ENCODE measurements around the gene NKD1.

The NKD1 gene

GRCh38 chr16:50538411-50539052 is 9.7 kb upstream of the NKD1 start:
- no peak for DNase-seq

DNA sequence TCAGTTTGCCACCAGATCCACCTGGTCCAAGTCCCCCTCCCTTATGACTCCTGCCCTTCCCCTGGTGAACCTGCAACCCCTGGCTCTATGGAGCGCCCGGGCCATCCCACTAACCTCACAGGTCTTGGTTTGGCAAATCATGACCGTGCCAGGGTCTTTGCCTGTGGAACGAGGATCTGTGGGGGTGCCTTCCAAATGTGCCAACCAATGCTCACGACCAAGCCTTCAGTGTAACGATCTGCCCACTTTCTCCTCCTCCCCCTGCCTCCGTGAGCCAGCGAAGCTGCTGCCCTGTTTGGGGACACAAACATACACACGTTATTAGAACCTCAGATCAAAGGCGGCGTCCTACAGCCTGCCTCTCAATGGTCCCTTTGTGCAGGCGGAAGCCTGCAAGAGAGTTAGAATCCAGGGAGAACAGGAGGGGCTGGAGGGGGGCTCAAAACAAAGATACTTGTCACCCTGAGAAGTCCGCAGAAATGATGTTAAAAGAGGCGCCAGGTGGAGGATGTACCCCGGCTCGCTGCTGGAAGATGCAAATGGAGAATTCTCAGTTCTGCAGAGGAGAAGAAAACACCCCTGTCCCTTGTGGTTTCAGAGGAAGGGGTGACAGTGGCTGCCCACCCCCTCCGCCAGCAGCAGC is 9.0 kb upstream of the NKD1 start:
- no peak for DNase-seq

GRCh38 chr16:50539822-50540710 is 8.1 kb upstream of the NKD1 start:
- DNase-seq: no peak

DNA sequence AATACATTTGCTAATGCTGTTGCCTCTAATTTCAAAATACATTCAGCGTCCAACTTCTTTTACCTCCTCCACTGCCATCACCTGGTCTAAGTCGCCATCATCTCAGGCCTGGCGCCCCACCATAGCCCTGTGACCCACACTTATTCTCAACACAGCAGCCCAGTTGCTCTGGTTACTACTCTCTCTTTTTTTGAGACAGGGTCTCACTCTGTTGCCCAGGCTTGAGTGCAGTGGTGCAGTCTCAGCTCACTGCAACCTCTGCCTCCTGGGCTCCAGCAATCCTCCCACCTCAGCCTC is 7.5 kb upstream of the NKD1 start:
- no peak for DNase-seq

- DNase-seq: no peak
These were observed 5.5 kb upstream of the NKD1 start for GRCh38 chr16:50542703-50543102.

GRCh38 chr16:50546125-50546524 is 2.1 kb upstream of the NKD1 start:
- no peak for DNase-seq

DNA sequence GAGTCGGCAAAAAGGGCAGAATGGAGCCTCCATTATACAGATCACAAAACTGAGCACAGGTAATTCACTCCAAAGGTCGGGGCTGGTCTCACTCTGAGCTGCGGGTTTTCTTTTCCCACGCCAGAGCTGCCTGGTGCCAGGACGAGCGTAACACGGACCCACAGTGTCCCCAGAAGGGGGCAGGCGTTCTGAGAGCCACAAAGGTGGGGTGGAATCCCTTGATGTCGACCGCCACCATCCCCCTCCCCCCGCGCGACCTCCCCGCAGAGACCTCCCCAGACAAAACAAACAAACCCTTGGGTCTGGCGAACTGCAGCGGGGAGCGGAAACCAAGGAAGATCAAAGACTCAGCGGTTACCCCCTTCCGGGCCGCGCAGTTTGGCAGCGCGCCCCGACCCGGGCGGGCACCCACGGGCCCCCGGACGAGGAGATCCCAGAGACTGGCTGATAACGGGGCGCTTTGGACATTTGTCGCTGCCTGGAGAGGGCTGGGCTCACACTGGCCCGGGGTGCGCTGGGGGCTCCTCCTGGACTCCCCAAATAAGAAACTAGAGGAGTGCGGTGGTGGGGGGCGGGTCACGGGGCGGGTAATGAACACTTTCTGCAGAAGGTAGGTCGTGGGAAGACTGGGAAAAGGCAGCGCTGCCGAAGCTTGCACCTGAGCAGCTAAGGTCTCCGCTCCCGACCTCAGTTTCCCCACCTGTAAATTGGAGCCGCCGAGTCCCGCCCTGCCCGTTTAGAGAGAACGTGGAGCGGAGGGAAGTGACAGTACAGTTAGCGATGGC is 664 bp upstream of the NKD1 start:
- DNase-seq: peak; percentile 0

DNA sequence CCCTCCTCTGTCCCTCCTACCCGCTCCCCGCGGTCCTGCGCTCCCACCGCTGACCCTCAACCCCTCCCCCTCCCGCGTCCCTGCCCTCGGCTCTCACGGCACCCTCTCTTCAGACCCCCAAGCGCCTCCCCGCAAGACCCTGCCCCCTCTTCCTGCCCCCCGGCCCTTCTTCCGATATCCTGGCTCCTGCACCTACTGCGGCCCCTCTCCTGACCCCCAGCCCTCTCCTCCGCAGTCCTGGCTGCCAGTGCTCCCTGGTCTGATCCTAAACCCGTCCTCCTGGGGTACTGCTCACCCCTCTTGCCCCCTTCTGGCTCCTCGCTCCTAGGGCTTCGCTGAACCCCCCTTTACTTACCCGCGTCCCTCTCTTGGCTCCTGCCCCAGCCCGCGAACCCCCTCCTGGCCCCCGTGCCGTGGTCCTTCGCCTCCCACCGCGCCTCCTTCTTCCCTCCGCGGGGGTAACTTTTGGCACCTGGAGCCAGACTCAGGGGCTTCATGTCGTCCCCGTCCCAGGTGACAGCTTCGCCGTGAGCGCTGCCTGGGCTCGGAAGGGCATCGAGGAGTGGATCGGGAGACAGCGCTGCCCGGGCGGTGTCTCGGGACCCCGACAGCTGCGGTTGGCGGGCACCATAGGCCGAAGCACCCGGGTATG is 839 bp downstream of the NKD1 start:
- DNase-seq: no peak

- no peak for DNase-seq
These were observed 1.3 kb downstream of the NKD1 start for GRCh38 chr16:50549561-50549915.

DNA sequence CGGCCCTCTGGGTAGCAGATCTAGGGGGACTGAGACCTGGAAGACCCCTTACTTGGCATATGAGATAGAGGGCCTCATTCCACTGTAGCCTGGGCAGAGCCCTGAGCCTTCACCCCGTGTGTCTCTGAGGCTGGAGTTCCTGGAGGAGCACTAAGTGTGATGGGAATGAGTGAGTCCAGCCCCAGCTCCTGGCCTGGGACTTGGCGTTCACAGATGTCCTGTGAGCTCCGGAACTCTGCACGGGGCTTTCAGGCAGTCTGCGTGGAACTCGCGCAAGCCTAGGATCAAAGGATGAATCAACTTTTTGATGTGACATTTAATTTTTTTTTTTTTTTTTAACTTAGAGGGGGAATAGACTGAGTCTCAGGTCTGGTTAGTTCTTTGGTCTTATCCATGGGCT is 1.8 kb downstream of the NKD1 start:
- no peak for DNase-seq

- no peak for DNase-seq
These were observed 2.9 kb downstream of the NKD1 start for GRCh38 chr16:50550866-50551641.

DNA sequence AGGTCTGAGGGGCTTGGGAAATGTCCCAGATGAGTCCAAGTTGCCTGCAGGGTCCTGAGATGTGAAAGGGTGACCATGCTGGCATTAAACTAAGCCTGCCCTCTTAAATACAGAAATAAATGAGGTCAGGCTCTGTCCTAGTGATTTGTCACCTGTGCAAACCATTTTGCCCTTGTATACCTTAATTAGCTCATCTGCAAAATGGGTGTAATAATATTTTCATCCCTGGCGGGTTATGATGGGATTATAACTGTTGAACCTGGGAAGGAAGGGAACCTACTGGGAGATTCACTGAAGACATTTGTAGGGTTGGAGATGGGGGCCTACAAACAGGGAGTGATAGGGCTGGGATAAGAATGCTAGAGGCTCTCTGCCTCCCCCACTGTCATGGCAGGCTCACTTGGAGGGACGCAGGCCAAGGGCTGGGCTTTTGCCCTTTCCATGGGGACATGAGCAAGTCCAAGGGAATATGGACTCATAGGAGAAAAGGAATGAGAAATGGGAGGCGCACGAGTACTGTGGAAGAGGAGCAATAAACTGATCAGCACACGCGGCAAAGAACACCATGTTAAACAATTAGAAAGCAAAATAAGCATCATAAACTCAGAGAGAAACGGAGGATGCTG is 4.4 kb downstream of the NKD1 start:
- DNase-seq: no peak

DNA sequence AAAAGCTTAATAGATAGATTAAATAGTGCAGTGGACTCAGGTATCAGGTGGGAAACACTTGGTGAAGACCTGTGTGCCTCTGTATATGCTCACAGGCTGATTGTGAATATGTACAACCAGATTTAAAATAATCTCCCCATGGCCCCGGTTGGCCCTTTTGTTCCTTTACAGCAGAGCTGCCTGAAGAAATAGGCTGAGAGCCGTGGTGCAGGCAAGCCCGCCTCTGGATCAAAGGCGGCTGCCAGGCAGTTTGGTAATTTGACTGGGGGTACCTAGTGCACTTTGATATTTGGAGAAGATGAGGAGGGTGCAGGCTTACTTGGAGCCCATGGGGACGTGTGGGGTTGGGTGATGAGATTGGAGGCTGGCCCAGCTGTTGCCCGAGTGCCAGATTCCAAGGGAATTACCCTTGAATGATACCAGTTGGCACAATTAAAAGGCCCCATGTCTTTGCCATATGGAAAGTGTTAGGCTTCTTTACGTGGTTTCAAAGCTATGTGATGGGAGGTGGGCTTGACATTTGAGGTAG is 5.0 kb downstream of the NKD1 start:
- DNase-seq: no peak

DNA sequence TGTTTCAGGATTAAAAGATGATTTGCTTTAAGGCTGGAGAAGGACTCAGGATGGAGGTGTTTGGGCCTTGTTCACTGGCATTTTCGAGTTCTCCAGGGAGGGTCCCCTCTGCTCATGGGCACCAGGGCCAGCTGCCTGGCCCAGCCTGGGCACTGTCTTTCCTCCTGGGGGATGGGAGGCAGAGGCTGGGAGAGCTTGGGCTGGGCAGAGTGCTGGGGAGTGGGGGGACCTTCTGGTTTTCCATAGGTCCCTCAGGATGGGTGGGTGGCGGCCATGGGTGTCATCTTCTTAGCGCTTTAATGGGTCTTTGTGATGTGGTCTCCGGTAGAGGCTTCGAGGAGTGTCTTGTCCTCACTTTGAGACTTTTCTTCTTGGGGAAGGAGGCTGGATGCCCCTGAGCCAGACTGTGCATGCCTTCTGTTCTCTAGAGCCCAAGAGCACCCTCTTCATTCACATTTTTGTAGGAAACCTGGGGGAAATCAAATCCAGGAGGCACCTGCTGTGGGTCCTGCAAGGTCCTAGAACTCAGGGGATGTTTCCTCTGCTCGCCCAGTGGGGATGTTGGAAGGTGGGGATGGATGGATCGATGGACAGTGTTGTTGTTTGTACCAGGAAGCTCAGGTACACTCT is 5.7 kb downstream of the NKD1 start:
- no peak for DNase-seq

DNA sequence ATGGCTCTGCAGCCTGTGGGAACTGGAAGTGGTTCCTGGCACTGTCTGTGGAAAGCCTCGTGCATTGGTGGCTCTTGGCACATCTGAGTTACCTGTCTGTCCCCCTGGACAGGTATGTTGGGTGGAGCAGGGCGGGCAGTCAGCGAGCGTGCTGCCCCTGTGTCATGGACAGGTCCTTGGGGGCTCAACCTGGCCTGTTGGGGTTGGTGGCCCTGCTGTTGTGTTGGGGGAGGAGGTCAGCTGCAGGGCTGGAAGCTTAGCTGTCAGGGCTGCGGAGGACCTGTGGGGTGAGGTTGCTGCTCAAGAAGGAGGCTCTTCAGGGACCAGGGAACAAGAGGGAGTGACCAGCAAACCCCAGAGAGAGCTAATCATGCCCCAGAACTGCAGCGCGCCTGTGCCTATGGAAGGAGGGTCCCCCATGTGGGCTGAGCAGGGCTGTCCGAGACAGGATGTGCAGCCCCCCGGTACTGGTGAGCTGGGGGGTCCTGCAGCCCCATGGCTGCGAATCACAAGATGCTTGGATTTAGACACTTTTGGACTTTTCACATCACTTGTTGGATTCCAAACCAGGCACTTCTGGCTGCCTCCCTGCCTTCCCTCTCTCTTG is 7.2 kb downstream of the NKD1 start:
- no peak for DNase-seq

- no peak for DNase-seq
These were observed 7.9 kb downstream of the NKD1 start for GRCh38 chr16:50555952-50556673.

- DNase-seq: no peak
These were observed 8.8 kb downstream of the NKD1 start for GRCh38 chr16:50557046-50557445.

DNA sequence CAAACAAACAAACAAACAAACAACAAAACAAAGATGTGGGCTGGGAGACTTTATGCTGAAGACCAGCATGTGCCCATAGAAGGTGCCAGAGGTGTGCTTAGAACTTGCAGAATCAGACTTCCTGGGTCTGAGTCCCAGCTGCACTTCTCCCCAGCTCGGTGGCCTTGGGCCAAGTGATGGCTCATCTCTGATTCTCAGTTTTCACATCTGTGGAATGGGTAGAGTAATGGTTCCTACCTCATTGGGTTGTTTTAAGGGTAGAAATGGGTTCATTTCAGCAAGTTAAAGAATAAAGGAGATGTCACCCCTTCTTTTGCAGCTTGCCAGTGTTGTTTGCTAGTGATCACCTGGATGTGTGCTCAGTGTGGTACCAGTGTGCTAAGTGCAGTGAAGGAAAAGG is 10.7 kb downstream of the NKD1 start:
- no peak for DNase-seq

DNA sequence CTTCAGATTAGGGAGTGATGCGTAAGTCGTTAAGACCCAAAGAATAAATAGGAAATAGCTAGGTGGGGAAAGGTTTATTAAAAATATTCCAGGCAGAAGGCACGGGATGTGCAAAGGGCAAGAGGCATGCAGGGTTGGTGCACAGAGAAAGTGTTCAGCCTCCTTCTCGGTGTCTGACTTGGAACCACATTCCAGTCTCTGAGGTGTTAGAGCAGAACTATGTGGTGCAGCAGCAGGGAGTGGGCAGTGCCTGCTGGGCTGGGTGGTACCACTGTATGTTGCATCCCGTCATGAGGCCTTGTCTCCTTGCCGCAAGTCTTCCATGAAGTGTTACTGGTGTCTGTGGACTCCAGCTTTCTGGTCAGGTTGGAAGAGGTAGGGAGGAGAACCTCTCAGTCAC is 11.1 kb downstream of the NKD1 start:
- DNase-seq: no peak
